Kidney glomerular epithelial cell (primary cell): ENCODE measurements around the gene COG8.
"Not testable (repeated sequence)": the region's sequence is repeated elsewhere in the genome, so short reads cannot be mapped to it uniquely, and the experiment has no call there.

Experiments used
- DNase-seq: peaks from one replicate; lab custom pipeline; 2025; lab: John Stamatoyannopoulos, UW

The COG8 gene

GRCh38 chr16:69339289-69340094, at the start of gene COG8, which contains the start of gene NIP7:
COG8 (minus strand) TSS chr16:69339564; CDS start chr16:69339552, 12 bp downstream.
NIP7 (plus strand) TSS chr16:69339772; CDS start chr16:69339830, 58 bp downstream.
- peak; percentile 99 for DNase-seq

- no peak for DNase-seq
Observed at GRCh38 chr16:69386596-69386995, 47.2 kb upstream of the COG8 start.

GRCh38 chr16:69384974-69385373, 45.6 kb upstream of the COG8 start:
- DNase-seq = no peak

GRCh38 chr16:69382421-69382820, 43.1 kb upstream of the COG8 start:
- no peak for DNase-seq

GRCh38 chr16:69381231-69381630, 41.9 kb upstream of the COG8 start:
- no peak for DNase-seq

- DNase-seq = no peak
Observed at GRCh38 chr16:69378760-69379159, 39.4 kb upstream of the COG8 start.

GRCh38 chr16:69378036-69378435, 38.7 kb upstream of the COG8 start:
- no peak for DNase-seq

GRCh38 chr16:69376393-69377059, 37.2 kb upstream of the COG8 start:
- no peak for DNase-seq

- no peak for DNase-seq
Observed at GRCh38 chr16:69373019-69373418, 33.7 kb upstream of the COG8 start.

- no peak for DNase-seq
Observed at GRCh38 chr16:69371564-69371963, 32.2 kb upstream of the COG8 start.

GRCh38 chr16:69368866-69369265, 29.5 kb upstream of the COG8 start:
- no peak for DNase-seq

GRCh38 chr16:69367980-69368379, 28.6 kb upstream of the COG8 start:
- DNase-seq = peak; percentile 6

GRCh38 chr16:69366431-69366830, 27.1 kb upstream of the COG8 start:
- no peak for DNase-seq

GRCh38 chr16:69365901-69366300, 26.5 kb upstream of the COG8 start:
- DNase-seq = no peak

GRCh38 chr16:69364088-69364487, 24.7 kb upstream of the COG8 start:
- no peak for DNase-seq

GRCh38 chr16:69363281-69363717, 23.9 kb upstream of the COG8 start:
- no peak for DNase-seq

- DNase-seq = not testable (repeated sequence)
Observed at GRCh38 chr16:69360070-69360469, 20.7 kb upstream of the COG8 start.

- no peak for DNase-seq
Observed at GRCh38 chr16:69351309-69352027, 12.1 kb upstream of the COG8 start, which contains the start of gene TMED6. TMED6 (minus strand) TSS chr16:69351786; CDS start chr16:69351753, 33 bp downstream.

- DNase-seq = no peak
Observed at GRCh38 chr16:69350536-69351133, 11.3 kb upstream of the COG8 start.

GRCh38 chr16:69349536-69349935, 10.2 kb upstream of the COG8 start:
- DNase-seq = no peak

GRCh38 chr16:69348222-69348621, 8.9 kb upstream of the COG8 start:
- DNase-seq = no peak

GRCh38 chr16:69346683-69347082, 7.3 kb upstream of the COG8 start:
- DNase-seq = no peak
